Upper lobe of left lung (tissue), 6 donors: ENCODE measurements around the gene TULP3. TPM values are rescaled to one million over a fixed set of nuclear protein-coding genes. Genes with fewer than 3 reads are reported as not detected.
A peak's percentile ranks its signal among the peaks of the same experiment; 100 is the strongest.

Experiments used
- ATAC-seq, 2 donors: fragments of 200-7000 bp; cut with Tn5 transposase; one replicate each; pipeline ENCODE4 v1.9.1; 2022; ENCODE audit warnings: mild to moderate bottlenecking in 2 of 2, moderate library complexity in 2 of 2; ENCODE audit not compliant: low FRiP score in 2 of 2
- DNase-seq, 2 donors: peaks; one replicate each; pipeline ENCODE4 v3.0.0-alpha.2; 2019 to 2020
- H3K27ac ChIP-seq, 4 donors: fragments of 200-600 bp; sonication (generic); one replicate each; pipeline ENCODE4 v1.5.1; 2016 to 2019
- H3K27me3 ChIP-seq, 4 donors: fragments of 200-600 bp; sonication (generic); one replicate each; pipeline ENCODE4 v1.5.1; 2017 to 2019
- H3K36me3 ChIP-seq, 4 donors: fragments of 200-600 bp; sonication (generic); one replicate each; pipeline ENCODE4 v1.5.1; 2016 to 2019
- H3K4me1 ChIP-seq, 4 donors: fragments of 200-600 bp; sonication (generic); one replicate each; pipeline ENCODE4 v1.5.1; 2018 to 2019
- H3K4me3 ChIP-seq, 4 donors: fragments of 200-600 bp; sonication (generic); one replicate each; pipeline ENCODE4 v1.5.1; 2017 to 2019; ENCODE audit warnings: mild to moderate bottlenecking in 2 of 4, moderate library complexity in 1 of 4
- H3K9me3 ChIP-seq, 4 donors: fragments of 200-600 bp; sonication (generic); one replicate each; pipeline ENCODE4 v1.5.1; 2018 to 2019
- EP300 ChIP-seq, 4 donors: sonication (generic); formaldehyde crosslinking; IDR thresholded peaks; one replicate each; pipeline ENCODE4 v1.5.1; 2017; ENCODE audit warnings: antibody characterized with exemption in 4 of 4, control low read depth in 2 of 4
- POLR2A ChIP-seq, 4 donors: fragments of 450-650 bp; IDR thresholded peaks; one replicate each; pipeline ENCODE4 v1.5.1; 2016 to 2017; ENCODE audit warnings: antibody characterized with exemption in 4 of 4, mild to moderate bottlenecking in 2 of 4
- POLR2AphosphoS5 ChIP-seq, 2 donors: sonication (generic); formaldehyde crosslinking; IDR thresholded peaks; one replicate each; pipeline ENCODE4 v1.5.1; 2017; ENCODE audit warnings: antibody characterized with exemption in 2 of 2
- WGBS, 2 donors: methylation state at CpG; one replicate each; pipeline ENCODE4 v1.1.5; 2017 to 2018; 5-methylcytosine and 5-hydroxymethylcytosine counted together
- total RNA-seq, 6 donors: library from RNA; depleted of rRNA in 4 of 6; stranded (reverse); fragments of >200 nt in 4 of 6; gene quantifications; one replicate each; pipeline versions ENCODE4 v1.1.0 to v1.2.1, GENCODE V29; 2016 to 2021
- TF ChIP-seq, protein P1 (sequence below), 6 experiments: fragments of 450-650 bp in 4 of 6; fragments of 200-600 bp in 2 of 6; sonication (generic) in 2 of 6; IDR thresholded peaks; one replicate each; pipeline ENCODE4 v1.5.1; 2016 to 2019; ENCODE audit warnings: antibody characterized with exemption in 6 of 6
- donor health status: DM: no; HTN: no; CAD: no; lungs with moderate emphysema.
- donor health status: DM: no; HTN: yes; CAD: no; lungs with severe emphysema.

The TULP3 gene
- total RNA-seq, 6 donors from 2014 or later = 10.5 to 24.3 (median 16.6) TPM

DNA sequence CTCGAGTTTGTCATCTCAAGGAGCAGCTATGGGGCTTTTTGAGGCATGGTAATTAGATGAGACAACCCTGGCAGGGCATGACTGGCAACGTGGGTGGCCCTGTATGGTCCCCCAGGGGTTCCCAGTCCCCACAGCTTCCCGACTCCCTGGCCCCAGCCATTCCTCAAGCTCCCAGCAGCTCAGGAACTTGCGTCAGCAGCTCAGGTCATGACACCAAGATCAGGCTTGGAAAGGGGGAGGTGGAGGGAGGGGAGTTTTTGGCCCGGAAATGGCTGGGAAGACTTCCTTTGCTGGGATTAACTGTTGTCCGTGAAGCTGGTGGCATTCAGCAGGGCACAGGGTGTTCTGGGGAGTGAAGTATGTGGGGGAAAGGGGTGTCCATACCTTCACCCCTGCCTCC lies 45.4 kb upstream of the TULP3 start:
- H3K9me3 ChIP-seq = no peaks in the 10 kb centered on the region
- DNase-seq (no peak), ATAC-seq (peak in 1 of 2 donors; percentile 21)
- no peaks in the 10 kb centered on the region for H3K4me1 ChIP-seq
- no peak overlapping the region for H3K27ac ChIP-seq
- no peak for TF ChIP-seq POLR2A (IDR thresholded peaks at IDR 0.05)
- TF ChIP-seq, protein P1, sequence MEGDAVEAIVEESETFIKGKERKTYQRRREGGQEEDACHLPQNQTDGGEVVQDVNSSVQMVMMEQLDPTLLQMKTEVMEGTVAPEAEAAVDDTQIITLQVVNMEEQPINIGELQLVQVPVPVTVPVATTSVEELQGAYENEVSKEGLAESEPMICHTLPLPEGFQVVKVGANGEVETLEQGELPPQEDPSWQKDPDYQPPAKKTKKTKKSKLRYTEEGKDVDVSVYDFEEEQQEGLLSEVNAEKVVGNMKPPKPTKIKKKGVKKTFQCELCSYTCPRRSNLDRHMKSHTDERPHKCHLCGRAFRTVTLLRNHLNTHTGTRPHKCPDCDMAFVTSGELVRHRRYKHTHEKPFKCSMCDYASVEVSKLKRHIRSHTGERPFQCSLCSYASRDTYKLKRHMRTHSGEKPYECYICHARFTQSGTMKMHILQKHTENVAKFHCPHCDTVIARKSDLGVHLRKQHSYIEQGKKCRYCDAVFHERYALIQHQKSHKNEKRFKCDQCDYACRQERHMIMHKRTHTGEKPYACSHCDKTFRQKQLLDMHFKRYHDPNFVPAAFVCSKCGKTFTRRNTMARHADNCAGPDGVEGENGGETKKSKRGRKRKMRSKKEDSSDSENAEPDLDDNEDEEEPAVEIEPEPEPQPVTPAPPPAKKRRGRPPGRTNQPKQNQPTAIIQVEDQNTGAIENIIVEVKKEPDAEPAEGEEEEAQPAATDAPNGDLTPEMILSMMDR (IDR thresholded peaks at IDR 0.05) = no peak
- TF ChIP-seq EP300 (IDR thresholded peaks at IDR 0.05) = no peak
- no peak for TF ChIP-seq POLR2AphosphoS5 (IDR thresholded peaks at IDR 0.05)
- 51% methylated on average over 6 of the region's 6 CpGs for WGBS, 2 donors
- H3K4me3 ChIP-seq = no peak overlapping the region
- peaks cover 0 to 22% (median 2%) of the 10 kb centered on the region in 4 donors for H3K36me3 ChIP-seq
- no peaks in the 10 kb centered on the region for H3K27me3 ChIP-seq

DNA sequence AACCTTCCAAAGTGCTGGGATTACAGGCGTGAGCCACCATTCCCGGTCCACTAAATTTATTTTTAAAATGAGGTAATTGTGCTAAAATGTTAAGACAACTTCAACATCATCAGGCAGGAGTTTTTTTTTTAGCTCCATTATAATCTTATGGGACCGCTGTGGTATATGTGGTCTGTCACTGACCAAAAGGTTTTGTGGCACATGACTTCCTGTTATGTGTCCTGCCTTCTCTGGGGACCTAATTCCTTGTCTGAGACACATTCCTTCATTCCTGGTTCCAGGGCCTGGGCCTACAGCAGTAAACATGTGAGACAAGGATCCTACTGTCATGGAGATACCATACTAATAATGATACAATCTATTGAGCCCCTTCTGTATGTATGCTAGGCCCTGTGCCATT lies 38.8 kb upstream of the TULP3 start:
- H3K4me1 ChIP-seq = peaks cover 0 to 3% (median 0%) of the 10 kb centered on the region in 4 donors
- no peaks in the 10 kb centered on the region for H3K27me3 ChIP-seq
- H3K9me3 ChIP-seq = no peaks in the 10 kb centered on the region
- DNase-seq = no peak
- H3K4me3 ChIP-seq = no peak overlapping the region
- no peaks in the 10 kb centered on the region for H3K36me3 ChIP-seq
- WGBS, 2 donors = 82 to 94% methylated on average over 3 of the region's 3 CpGs
- TF ChIP-seq, protein P1 (IDR thresholded peaks at IDR 0.05) = no peak
- TF ChIP-seq POLR2AphosphoS5 (IDR thresholded peaks at IDR 0.05) (no peak), EP300 (IDR thresholded peaks at IDR 0.05) (no peak), POLR2A (IDR thresholded peaks at IDR 0.05) (no peak)
- no peak for ATAC-seq
- no peak overlapping the region for H3K27ac ChIP-seq

DNA sequence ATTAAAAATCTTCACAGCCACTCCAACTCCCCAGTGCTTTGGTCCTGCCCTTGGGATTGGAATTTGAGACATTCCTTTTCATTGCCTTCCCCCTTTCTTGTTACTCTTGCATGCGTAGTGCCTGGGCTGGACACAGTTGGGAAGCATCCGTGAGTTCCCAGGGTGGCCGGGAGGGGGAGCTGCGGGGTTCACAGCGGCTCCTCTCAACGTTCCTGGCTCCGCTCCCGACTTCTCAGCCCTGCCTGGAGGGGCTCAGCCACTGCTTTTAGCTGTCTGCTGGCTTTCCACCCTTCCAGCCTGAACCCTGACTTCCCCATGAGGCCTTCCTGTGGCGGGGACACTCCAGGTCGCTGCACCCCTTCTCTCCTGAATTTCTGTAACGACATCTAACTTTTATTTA lies 37.1 kb upstream of the TULP3 start:
- ATAC-seq = peak; percentile 86 to 89
- Histone ChIP-seq H3K27ac (no peak overlapping the region), H3K36me3 (peaks cover 0 to 14% (median 2%) of the 10 kb centered on the region in 4 donors), H3K9me3 (no peaks in the 10 kb centered on the region), H3K4me1 (peaks cover 0 to 3% (median 0%) of the 10 kb centered on the region in 4 donors), H3K4me3 (no peak overlapping the region), H3K27me3 (no peaks in the 10 kb centered on the region)
- 20 to 22% methylated on average over 11 of the region's 11 CpGs for WGBS, 2 donors
- TF ChIP-seq EP300 (IDR thresholded peaks at IDR 0.05) = no peak
- TF ChIP-seq, protein P1 (IDR thresholded peaks at IDR 0.05) = peak; percentile 66 to 78 (median 74)
- peak; percentile 73 to 86 for DNase-seq

DNA sequence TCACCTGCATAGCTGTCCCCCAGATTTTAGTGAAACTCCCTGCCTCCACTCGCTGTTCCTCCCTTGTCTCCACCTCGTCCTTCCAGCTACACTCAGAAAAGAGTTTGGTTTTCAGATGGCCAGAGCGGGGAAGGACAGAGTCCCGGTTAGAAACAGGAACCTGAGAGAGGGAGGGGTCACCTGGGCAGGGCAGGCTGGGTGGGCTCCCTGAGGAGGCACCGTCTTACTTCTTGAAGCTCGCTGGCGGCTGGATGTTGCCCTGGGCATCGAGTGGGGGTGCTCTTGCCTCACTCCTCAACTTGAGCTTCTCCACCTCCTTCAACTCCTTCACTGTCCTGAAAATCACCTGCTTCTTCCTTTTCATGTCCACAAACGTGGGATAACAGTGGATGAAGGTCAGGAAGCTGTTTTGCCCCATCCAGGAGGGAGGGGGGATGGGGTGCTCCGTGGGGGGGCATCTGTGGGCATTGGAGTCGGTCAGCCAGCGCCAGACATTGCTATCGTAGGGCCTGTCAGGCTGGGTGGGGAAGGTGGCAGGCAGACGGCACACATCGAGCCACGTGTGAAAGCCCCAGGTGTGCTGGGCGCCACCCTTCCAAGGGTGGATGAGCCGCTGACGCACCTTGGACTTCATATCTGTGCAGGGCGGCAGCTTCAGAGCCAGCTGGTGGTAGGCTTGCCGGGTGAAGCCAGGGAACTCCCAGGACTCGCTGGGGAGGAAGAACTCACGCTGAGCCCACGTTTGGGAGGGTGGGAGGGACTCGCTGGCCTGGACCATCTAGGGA lies 35.8 kb upstream of the TULP3 start:
- Histone ChIP-seq H3K4me3 (no peak overlapping the region), H3K9me3 (no peaks in the 10 kb centered on the region), H3K27me3 (no peaks in the 10 kb centered on the region), H3K36me3 (peaks cover 0 to 14% (median 2%) of the 10 kb centered on the region in 4 donors), H3K4me1 (peaks cover 0 to 3% (median 0%) of the 10 kb centered on the region in 4 donors), H3K27ac (no peak overlapping the region)
- TF ChIP-seq EP300 (IDR thresholded peaks at IDR 0.05) (no peak), POLR2A (IDR thresholded peaks at IDR 0.05) (no peak), POLR2AphosphoS5 (IDR thresholded peaks at IDR 0.05) (no peak)
- TF ChIP-seq, protein P1 (IDR thresholded peaks at IDR 0.05) = no peak
- ATAC-seq (no peak), DNase-seq (no peak)
- WGBS, 2 donors = 91% methylated on average over 21 to 25 of the region's 25 CpGs

DNA sequence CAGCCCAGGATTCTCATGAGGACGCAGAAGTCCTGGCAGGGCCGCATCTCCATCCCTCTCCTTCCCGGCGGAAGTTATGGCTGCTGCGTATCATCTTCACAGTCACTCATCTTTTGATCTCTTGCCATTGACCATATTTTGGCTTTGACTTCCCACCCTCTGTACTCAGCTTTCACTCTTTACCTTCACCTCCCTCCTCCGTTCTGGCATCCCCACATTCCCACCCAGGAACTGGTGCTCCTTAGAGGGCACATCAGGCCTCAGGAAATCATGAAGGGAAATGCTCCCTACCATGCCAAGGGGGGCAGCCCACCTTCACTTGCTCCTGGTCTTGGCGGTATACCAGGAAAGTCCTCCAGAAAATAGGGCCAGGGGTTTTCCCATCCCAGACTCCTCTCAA lies 35.1 kb upstream of the TULP3 start:
- WGBS, 2 donors = 88 to 98% methylated on average over 7 of the region's 7 CpGs

More for the DNA sequence above, 35.1 kb upstream of the TULP3 start:
- Histone ChIP-seq H3K4me3 (no peak overlapping the region), H3K27me3 (no peaks in the 10 kb centered on the region), H3K4me1 (peaks cover 0 to 3% (median 0%) of the 10 kb centered on the region in 4 donors), H3K27ac (no peak overlapping the region), H3K9me3 (no peaks in the 10 kb centered on the region), H3K36me3 (peaks cover 0 to 14% (median 2%) of the 10 kb centered on the region in 4 donors)
- TF ChIP-seq, protein P1 (IDR thresholded peaks at IDR 0.05) = no peak
- TF ChIP-seq POLR2AphosphoS5 (IDR thresholded peaks at IDR 0.05) (no peak), POLR2A (IDR thresholded peaks at IDR 0.05) (no peak), EP300 (IDR thresholded peaks at IDR 0.05) (no peak)
- no peak for DNase-seq
- no peak for ATAC-seq
